SJCRH30 (cell line): Measurements from ENCODE around the gene DACT3. TPM values are rescaled to one million over a fixed set of nuclear protein-coding genes. Genes with fewer than 3 reads are reported as not detected.
A peak's percentile ranks its signal among the peaks of the same experiment; 100 is the strongest.

ENCODE experiments used
- DNase-seq, 2 experiments: peaks; one replicate each; pipeline ENCODE4 v3.0.0-alpha.2; 2015 to 2020
- H3K27ac ChIP-seq: fragments of 250-450 bp; sonication (Bioruptor Pico); 2 replicates; pipeline ENCODE4 v1.5.1; 2020; ENCODE audit warnings: mild to moderate bottlenecking, moderate library complexity
- H3K27me3 ChIP-seq: fragments of 250-450 bp; sonication (Bioruptor Pico); 2 replicates; pipeline ENCODE4 v1.5.1; 2020; ENCODE audit warnings: mild to moderate bottlenecking, moderate library complexity
- H3K36me3 ChIP-seq: fragments of 250-450 bp; sonication (Bioruptor Pico); 2 replicates; pipeline ENCODE4 v1.5.1; 2020; ENCODE audit warnings: mild to moderate bottlenecking, moderate library complexity
- H3K4me1 ChIP-seq: fragments of 250-450 bp; sonication (Bioruptor Pico); 2 replicates; pipeline ENCODE4 v1.5.1; 2020; ENCODE audit warnings: mild to moderate bottlenecking, moderate library complexity
- H3K4me3 ChIP-seq: fragments of 250-450 bp; sonication (Bioruptor Pico); 2 replicates; pipeline ENCODE4 v1.5.1; 2020; ENCODE audit warnings: mild to moderate bottlenecking, moderate library complexity
- H3K9me3 ChIP-seq: fragments of 250-450 bp; sonication (Bioruptor Pico); replicated peaks from 2 replicates; pipeline ENCODE4 v1.5.1; 2020; ENCODE audit warnings: mild to moderate bottlenecking, moderate library complexity
- total RNA-seq: library from RNA; depleted of rRNA; stranded (reverse); fragments of >200 nt; shearing (Covaris generic); gene quantifications from 2 replicates; pipeline ENCODE4 v1.2.3, GENCODE V29; 2014; rRNA removed

DACT3 gene
- total RNA-seq, result 2.6 and 2.7 TPM in 2 replicates

DNA sequence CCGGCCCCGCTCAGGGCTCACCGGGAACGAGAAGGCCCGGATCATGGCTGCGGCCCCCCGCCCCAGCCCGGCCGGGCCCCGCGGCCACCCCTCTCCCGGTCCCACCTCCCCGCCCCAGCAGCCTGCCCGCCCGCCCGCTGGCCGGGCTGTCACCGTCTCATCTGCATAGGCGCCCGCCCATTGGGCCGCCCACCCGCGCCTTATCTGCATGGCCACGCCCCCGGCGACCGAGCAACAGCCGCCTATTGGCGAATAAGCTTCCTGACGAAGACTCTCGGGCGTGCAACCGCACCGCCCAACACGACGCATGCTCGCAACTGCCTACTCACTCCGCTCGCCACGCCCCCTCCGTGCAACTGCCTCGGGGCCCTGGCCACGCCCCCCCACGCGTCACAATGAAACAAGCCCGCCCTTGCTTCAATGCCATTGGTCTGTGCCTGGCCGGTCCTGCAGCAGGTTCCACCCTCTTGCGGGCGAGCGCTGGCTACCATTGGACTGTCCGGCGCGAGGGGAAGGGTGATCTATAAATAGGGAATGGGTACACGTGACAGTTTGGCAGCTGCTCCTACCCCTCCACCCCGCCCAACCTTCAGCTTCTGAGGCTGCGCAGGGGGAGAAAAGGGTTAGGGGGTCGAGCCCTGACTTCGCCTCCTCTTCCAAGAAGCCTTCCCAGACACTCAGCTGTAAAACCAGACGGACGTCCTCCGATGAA lies at the start of gene DACT3:
DACT3 (minus strand) TSS at position 163 of the 712 bp plus-strand sequence; CDS start at position 45, 118 bp downstream.
- peak; percentile 100 for DNase-seq
- H3K27me3 ChIP-seq, result no peaks in the 10 kb centered on the region
- peaks cover 8% of the 10 kb centered on the region; the same call in 1 of the 2 replicates for H3K4me1 ChIP-seq
- H3K9me3 ChIP-seq, result no peaks in the 10 kb centered on the region
- H3K4me3 ChIP-seq, result peak within 1 kb of the TSS; percentile 59
- H3K36me3 ChIP-seq, result no peaks in the 10 kb centered on the region
- H3K27ac ChIP-seq, result no peak within 1 kb of the TSS; the same call in 1 of the 2 replicates

- no peaks in the 10 kb centered on the region for H3K36me3 ChIP-seq
- no peaks in the 10 kb centered on the region for H3K27me3 ChIP-seq
- no peaks in the 10 kb centered on the region for H3K4me1 ChIP-seq
- H3K4me3 ChIP-seq, result no peak overlapping the region
- H3K9me3 ChIP-seq, result no peaks in the 10 kb centered on the region
- no peak for DNase-seq
- no peak overlapping the region for H3K27ac ChIP-seq
Observed at GRCh38 chr19:46710687-46711086, 49.7 kb upstream of the DACT3 start.

GRCh38 chr19:46704379-46705076 lies 43.5 kb upstream of the DACT3 start:
- Histone ChIP-seq H3K9me3 (no peaks in the 10 kb centered on the region), H3K4me1 (no peaks in the 10 kb centered on the region), H3K4me3 (no peak overlapping the region), H3K36me3 (peaks cover 11% of the 10 kb centered on the region), H3K27me3 (no peaks in the 10 kb centered on the region), H3K27ac (no peak overlapping the region)
- peak; percentile 29 to 50 for DNase-seq

- H3K4me1 ChIP-seq, result no peaks in the 10 kb centered on the region
- DNase-seq, result no peak
- H3K4me3 ChIP-seq, result no peak overlapping the region
- peaks cover 38% of the 10 kb centered on the region for H3K36me3 ChIP-seq
- H3K27ac ChIP-seq, result no peak overlapping the region
- H3K27me3 ChIP-seq, result no peaks in the 10 kb centered on the region
- H3K9me3 ChIP-seq, result no peaks in the 10 kb centered on the region
Observed at GRCh38 chr19:46700704-46701103, 39.7 kb upstream of the DACT3 start.

DNA sequence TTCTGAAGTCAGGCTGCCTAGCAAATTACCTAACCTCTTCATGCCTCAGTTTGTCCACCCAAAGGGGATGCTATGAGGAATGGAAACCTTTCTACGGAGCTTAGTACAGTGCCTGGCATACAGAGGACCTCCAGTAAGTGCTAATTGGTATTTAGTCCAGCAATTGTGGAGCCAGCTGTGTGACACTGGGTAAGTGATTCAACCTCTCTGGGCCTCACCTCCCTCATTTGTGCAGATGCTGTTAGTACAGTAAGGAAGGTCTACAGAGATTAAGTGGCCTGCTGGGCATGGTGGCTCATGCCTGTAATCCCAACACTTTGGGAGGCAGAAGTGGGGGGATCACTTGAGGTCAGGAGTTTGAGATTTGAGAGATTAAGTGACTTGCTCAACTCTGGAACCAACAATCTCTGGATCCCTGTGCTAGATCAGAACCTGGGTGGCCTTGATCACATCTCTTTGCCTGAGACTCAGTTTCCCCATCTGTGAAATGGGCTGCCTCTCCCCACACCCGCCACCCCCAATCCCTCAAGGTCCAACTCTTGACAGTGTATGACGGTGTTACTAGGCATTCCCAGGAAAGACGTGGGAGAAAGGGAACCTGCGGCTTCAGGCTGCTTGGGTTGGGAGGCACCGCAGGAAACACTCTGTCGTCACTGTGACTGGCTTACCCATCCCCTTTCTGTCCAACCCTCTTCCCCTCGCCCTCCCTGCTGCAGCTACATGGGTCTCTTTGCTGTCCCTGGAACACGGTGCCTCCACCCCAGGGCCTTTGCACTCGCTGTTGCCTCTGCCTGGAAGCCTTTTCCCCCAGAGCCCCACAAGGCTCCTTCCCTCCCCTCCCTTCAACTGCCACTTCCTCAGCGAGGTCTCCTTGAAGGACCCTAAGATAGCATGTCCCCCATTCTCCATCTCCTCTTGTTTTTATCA lies 37.7 kb upstream of the DACT3 start:
- no peaks in the 10 kb centered on the region for H3K27me3 ChIP-seq
- peaks cover 44% of the 10 kb centered on the region for H3K36me3 ChIP-seq
- no peak overlapping the region for H3K4me3 ChIP-seq

DNA sequence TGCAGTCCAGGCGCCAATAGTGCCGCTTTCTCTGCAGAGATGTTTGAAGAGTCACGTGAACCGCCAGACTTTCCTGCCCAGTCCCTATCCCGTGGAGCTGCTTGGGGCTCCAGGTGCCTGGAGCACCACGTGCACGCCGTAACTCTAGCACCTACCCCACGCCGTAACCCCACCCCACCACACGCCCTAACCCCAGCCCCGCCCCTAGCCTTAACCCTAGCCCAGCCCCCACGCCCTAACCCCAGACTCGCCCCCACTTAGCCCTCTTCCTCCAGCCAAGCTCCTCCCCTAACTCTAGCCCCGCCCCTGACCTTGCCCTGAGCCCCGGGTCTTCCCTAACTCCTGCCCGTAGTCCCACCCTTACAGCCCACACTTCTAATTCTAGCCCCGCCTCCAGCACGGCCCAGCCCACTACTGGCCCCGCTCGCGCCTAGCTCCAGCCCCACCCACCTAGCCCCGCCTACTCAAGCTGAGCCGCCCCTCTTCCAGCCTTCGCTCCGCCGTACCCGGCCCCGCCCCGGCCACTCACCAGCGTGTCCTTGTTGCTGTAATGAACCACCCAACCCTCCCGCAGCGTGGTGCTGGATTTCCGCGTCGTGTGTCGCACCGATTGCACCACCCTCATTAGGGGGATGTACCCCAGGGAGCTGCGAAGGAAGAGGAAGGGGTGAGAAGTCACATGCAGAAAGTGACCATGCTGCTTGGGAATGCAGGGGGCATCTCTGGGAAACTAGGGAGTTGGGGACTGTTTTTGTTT lies 36.4 kb upstream of the DACT3 start:
- H3K4me1 ChIP-seq, result no peaks in the 10 kb centered on the region
- H3K4me3 ChIP-seq, result no peak overlapping the region
- no peak overlapping the region for H3K27ac ChIP-seq
- DNase-seq, result peak; percentile 27 to 36
- no peaks in the 10 kb centered on the region for H3K9me3 ChIP-seq
- H3K36me3 ChIP-seq, result peaks cover 44% of the 10 kb centered on the region
- H3K27me3 ChIP-seq, result no peaks in the 10 kb centered on the region

More for the DNA sequence above, 37.7 kb upstream of the DACT3 start:
- Histone ChIP-seq H3K9me3 (no peaks in the 10 kb centered on the region), H3K4me1 (no peaks in the 10 kb centered on the region), H3K27ac (no peak overlapping the region)
- DNase-seq, result no peak

GRCh38 chr19:46696866-46697203 lies 35.9 kb upstream of the DACT3 start:
- peaks cover 48% of the 10 kb centered on the region for H3K36me3 ChIP-seq
- no peaks in the 10 kb centered on the region for H3K9me3 ChIP-seq
- H3K4me3 ChIP-seq, result no peak overlapping the region
- no peak for DNase-seq
- no peak overlapping the region for H3K27ac ChIP-seq
- H3K27me3 ChIP-seq, result no peaks in the 10 kb centered on the region
- H3K4me1 ChIP-seq, result no peaks in the 10 kb centered on the region

GRCh38 chr19:46696052-46696451 lies 35.1 kb upstream of the DACT3 start:
- no peak overlapping the region for H3K27ac ChIP-seq
- no peaks in the 10 kb centered on the region for H3K27me3 ChIP-seq
- no peak for DNase-seq
- H3K4me3 ChIP-seq, result no peak overlapping the region
- no peaks in the 10 kb centered on the region for H3K9me3 ChIP-seq
- peaks cover 54% of the 10 kb centered on the region for H3K36me3 ChIP-seq
- H3K4me1 ChIP-seq, result no peaks in the 10 kb centered on the region

GRCh38 chr19:46693760-46694159 lies 32.8 kb upstream of the DACT3 start:
- no peak overlapping the region for H3K4me3 ChIP-seq
- H3K4me1 ChIP-seq, result no peaks in the 10 kb centered on the region
- H3K27ac ChIP-seq, result no peak overlapping the region
- DNase-seq, result no peak
- H3K36me3 ChIP-seq, result peaks cover 57% of the 10 kb centered on the region
- H3K27me3 ChIP-seq, result no peaks in the 10 kb centered on the region
- no peaks in the 10 kb centered on the region for H3K9me3 ChIP-seq

GRCh38 chr19:46692918-46693722 lies 32.1 kb upstream of the DACT3 start:
- no peaks in the 10 kb centered on the region for H3K27me3 ChIP-seq
- peaks cover 53% of the 10 kb centered on the region for H3K36me3 ChIP-seq
- no peaks in the 10 kb centered on the region for H3K9me3 ChIP-seq
- H3K27ac ChIP-seq, result no peak overlapping the region
- no peaks in the 10 kb centered on the region for H3K4me1 ChIP-seq
- H3K4me3 ChIP-seq, result no peak overlapping the region
- DNase-seq, result no peak

- Histone ChIP-seq H3K36me3 (peaks cover 55% of the 10 kb centered on the region), H3K4me3 (no peak overlapping the region), H3K27me3 (no peaks in the 10 kb centered on the region), H3K9me3 (no peaks in the 10 kb centered on the region), H3K4me1 (no peaks in the 10 kb centered on the region), H3K27ac (no peak overlapping the region)
- no peak for DNase-seq
Observed at GRCh38 chr19:46691948-46692347, 31.0 kb upstream of the DACT3 start.

- Histone ChIP-seq H3K4me1 (no peaks in the 10 kb centered on the region), H3K27me3 (no peaks in the 10 kb centered on the region), H3K9me3 (no peaks in the 10 kb centered on the region), H3K4me3 (no peak overlapping the region), H3K27ac (no peak overlapping the region), H3K36me3 (peaks cover 47% of the 10 kb centered on the region)
- DNase-seq, result no peak
Observed at GRCh38 chr19:46691104-46691503, 30.1 kb upstream of the DACT3 start.

GRCh38 chr19:46689358-46689757 lies 28.4 kb upstream of the DACT3 start:
- no peak overlapping the region for H3K4me3 ChIP-seq
- H3K36me3 ChIP-seq, result peaks cover 35% of the 10 kb centered on the region

More at GRCh38 chr19:46689358-46689757, 28.4 kb upstream of the DACT3 start:
- Histone ChIP-seq H3K27me3 (no peaks in the 10 kb centered on the region), H3K27ac (no peak overlapping the region), H3K9me3 (no peaks in the 10 kb centered on the region), H3K4me1 (no peaks in the 10 kb centered on the region)
- DNase-seq, result no peak
